AG20443 (cell line): ENCODE data around the gene IL17RD.
"Not testable (repeated sequence)": the region's sequence is repeated elsewhere in the genome, so short reads cannot be mapped to it uniquely, and the experiment has no call there.

Experiments used
- DNase-seq: peaks from one replicate; pipeline ENCODE4 v3.0.0; 2012; ENCODE audit warnings: low spot score, mixed read lengths

IL17RD gene

DNA sequence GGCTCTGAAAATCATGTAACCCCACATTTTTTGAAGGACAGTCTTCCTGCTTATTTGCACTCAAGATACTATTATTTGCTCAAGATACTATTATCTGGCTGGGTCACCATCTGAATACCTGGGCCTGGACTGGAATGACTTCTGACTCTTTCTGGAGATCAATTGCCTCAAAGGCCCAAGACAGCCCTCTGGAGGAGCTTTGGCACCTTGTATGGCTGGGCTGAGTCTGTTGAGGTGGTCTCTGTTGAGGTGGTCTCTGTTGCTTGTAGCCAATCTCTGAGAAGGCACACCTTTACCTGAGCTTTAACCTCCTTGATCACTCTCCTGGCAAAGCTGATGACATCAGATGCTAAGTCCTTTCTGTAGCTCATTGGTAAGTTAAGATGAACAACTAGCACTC, 71.7 kb downstream of the IL17RD start:
- no peak for DNase-seq

DNA sequence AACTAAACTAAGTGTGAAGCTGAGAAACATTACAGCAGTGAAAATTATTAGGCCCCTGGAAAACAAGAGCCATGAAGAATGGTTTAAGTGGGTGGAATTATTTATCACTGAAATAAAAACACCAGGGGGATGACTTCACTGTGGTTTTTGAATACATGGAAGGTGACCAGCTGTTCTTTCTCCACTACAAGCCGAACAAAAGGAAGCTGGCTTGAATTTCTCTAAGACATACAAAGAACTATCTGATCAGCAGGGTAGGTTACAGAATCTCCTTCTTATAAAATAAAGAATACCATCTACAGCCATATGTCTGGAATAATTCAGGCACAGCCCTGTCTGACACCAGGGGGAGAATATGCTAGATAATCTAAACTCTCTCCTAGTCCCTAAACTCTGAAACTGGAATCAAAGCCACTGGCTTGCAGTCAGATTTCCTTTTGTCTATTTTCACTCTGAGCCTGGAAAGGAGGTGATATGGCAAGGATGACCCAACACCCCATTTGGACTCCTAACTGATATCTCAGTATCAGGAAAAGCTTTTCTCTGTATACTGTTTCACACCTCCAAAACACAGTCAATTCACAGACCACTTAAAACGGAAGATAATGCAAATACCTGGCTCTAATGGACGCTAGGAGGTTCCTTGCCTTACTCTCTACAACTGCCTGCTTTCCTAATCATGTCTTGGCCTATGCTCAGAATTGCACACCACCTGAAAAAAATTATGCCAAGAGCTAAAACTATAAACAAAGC, 73.5 kb downstream of the IL17RD start:
- peak; percentile 32 for DNase-seq

DNA sequence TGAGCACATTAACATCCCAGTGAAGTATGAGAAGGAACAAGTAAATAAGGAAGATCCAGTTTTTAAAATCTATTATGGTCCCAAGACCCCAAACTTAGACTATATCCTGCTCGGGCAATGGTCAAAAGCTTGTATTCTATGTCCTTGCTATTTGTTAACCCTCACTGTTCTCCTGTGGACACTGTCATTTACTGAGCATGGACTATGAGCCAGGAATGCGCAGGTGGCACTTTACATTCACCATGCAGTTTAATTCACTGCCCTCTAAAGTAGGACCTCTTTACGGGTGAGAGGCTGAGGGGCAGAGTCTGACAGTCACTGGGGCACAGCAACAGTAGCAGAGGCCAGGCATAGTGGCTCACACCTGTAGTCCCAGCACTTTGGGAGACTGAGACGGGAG, 76.1 kb downstream of the IL17RD start:
- no peak for DNase-seq

DNA sequence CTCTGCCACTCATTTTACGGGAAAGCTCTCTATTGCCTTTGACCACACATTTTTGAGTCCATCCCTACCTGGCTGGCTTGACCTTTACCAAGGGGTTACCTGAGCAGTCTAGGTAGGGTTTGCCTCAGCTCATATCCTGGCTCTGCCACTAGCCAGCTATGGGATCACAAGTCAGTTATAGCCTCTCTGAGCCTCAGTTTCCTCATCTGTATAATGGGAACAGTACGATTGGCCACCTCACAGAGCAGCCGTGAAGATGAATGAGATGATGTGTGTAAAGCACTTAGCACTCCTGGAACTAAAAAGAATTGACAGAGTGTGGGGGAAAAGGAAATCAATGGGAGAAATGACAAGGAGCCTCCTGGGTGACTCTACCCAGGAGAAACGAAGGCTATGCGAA, 76.7 kb downstream of the IL17RD start:
- DNase-seq: no peak

DNA sequence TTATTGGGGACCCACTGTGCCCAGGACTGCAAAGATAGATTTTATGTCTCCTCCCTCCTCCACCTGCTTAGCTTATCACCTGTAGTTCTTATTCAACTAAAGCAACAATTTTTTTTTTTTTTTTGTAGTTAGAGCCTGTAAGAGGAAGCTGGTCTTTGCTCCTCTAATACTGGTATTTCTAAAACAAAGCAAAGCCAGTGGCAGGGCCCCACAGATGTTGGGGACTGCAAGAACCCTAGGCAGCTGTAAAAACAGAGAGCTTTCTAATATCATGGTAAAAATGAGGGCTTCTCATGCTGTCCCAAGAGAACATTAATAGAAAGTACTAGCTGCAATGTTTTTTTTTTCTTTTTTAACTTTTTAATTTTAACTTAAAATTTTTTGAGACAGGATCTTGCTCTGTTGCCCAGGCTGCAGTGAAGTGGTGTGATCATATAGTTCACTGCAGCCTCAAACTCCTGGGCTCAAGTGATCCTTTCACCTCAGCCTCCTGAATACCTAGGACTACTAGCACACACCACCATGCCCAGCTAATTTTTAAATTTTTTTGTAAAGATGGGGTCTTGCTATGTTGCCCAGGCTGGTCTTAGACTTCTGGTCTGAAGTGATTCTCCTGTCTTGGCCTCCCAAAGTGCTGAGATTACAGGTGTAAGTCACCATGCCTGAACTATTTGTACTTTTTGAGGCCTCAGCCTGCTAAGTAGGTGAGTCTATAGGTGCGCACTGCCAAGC, 77.6 kb downstream of the IL17RD start:
- no peak for DNase-seq

DNA sequence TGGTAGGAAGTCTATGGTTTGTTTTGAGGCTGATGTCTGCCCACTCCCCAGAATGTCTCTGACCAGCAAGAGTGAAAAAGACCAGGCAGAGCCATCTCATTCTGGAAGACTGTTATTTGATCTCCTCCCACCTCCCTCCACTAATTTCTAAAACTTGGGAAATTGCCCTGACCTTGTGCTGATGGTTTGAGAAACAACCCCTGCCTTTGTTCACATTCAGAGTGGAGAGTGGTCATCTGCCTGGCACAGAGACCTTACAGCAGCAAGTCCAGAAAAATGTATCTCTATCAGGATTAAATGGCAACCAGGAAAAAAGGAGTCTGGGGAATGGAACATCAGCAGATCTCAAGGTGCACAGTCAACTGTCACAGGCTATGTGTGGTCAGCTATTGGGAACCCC, 79.0 kb downstream of the IL17RD start:
- no peak for DNase-seq

DNA sequence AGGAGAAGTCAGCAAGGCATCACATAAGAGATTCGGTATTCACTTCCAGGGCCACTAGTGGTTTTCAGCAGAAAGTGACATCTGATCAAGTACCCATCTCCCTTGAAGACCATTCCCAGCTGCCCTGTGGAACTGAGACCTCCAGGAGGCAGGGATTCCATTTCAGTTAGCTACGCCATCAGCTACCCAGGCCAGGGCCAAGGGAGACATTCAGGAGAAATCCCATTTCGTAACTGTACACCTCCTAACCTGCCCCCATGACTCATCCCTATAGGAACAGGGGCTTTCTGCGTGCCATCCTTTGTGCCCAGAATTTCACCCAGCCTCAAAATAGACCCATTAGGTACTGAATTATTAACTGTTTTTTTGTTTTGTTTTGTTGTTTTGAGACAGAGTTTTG, 79.9 kb downstream of the IL17RD start:
- DNase-seq: no peak

DNA sequence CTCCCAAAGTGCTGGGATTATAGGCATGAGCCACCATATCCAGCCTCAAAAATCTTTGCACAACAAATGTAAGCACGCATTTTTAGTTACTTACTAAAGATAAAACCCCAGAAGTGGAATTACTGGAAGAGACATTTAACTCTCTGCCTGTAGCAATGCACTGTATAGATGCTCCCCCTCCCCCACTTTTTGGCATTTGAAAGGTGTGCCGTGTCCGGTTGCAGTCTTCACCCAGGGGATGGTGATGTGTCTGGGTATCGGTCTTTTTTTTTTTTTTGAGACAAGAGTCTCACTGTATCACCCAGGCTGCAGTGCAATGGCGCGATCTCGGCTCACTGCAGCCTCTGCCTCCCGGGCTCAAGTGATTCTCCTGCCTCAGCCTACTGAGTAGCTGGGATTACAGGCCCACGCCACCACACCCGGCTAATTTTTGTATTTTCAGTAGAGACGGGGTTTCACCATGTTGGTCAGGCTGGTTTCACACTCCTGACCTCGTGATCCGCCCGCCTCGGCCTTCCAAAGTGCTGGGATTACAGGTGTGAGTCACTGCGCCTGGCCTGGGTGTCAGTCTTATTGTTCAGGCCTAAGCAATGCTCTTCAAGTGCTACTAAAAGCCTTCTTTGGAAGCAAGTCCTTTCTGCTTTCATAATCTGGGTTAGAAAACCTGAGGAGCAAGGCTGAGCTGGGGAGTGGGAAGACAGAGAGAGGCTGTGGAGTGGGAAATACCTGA, 81.7 kb downstream of the IL17RD start:
- not testable (repeated sequence) for DNase-seq

DNA sequence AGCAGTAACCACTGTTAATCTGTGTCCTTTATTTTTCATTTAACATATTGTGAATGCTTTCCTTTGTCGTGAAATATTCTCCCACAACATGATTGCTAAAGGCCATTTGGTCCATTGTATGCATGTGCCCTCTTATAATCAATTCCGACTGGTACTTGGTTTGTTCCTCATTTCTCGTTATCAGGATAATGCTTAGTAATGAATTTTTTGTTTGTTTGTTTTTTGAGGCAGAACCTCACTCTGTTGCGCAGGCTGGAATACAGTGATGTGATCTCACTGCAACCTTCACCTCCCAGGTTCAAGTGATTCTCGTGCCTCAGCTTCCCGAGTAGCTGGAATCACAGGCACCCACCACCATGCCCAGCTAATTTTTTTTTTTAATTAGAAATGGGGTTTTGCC, 82.7 kb downstream of the IL17RD start:
- DNase-seq: no peak

DNA sequence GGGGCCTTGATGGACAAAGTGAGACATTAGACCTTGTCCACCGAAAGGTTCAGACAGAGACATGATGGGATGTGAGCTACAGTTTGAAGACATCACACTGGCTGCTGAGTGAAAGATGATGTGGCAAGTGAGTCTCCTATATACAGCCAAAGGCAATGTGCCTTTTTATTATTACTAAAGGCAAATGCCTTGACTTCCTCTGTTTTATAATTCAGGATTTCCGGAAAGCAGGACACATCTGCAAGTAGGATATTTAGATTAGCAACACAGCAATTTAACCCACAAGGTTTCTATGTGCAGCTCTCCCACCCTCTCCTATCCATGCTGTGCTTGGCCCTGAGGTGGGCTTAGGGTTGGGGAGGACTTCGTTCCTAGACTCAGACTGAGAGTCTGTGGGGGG, 84.0 kb downstream of the IL17RD start:
- DNase-seq: no peak

DNA sequence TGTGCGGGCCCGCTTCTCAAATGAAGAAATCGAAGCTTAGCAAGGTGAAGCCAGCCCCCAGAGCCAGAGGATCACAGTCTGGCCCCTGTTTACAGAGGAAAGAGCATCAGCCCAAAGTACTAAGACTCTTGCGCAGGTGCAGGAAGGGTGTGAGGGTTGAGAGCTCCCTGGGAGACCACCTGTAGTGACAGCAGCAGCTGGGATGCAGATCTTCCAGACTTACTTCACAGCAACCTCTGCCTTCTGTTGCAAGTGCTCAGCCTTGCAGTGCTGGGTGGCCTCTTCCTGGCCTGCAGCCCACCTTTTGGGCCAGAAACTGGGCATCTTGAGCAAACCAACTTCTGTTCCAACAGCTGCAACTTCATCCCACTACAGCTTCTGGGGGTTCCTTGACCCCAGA, 85.0 kb downstream of the IL17RD start:
- DNase-seq: no peak

DNA sequence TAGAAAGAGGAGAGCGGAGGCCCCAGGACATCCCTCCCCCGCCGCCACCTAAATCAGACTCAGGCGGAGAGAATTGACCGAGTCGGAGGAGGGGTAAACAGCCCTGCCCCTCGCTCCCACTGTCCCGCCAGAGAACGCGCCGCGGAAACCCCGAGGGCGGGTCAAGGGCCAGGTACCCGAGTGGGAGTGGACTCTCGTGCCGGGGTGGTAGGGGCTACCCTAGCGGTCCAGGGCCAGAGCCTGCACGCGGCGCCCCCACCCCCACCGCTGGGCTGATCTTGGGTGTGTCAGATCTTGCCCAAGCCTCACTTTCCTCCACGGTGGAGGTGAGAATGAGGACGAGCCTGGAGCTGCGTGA, 85.7 kb downstream of the IL17RD start:
- DNase-seq: peak; percentile 21

DNA sequence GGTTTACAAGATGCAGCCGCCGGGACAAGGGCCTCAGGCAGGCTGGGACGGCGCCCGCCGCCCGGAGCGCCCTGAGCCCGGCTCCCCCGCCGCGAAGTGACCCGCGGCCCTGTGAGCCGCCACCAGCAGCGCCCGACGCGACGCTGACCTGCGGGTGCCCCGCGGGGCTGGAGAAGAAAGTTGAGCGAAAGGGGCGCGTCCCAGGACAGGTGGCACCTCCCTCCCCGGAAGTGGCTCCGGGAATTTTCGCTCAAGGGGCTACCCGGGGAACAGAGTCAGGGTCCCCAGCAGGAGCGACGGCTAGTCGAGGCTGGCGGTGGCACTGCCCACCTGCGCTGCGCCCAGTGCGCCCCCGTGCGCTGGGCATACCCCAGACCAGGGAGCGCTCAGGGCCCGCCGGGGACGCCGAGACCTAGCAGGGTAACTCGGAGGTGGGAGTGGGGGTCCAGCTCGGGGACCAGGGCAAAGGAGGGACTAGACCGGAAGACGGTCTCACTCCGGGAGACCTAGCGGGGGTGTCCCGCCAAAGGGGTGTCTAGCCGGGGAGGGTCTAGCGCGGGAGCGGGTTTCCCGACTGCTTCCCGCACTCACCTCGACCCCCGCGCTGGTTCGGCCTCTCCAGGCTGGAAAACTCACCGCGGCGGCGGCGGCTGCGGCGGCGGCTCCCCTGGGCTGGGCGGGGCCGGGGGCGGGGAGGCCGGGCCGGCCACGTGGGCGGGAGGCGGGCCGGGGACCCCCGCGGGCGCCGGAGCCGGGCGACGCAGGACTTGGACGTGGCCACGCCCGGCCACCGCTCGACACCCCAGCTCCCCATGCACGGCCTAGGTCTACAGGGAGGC, 86.3 kb downstream of the IL17RD start:
- peak; percentile 79 for DNase-seq

DNA sequence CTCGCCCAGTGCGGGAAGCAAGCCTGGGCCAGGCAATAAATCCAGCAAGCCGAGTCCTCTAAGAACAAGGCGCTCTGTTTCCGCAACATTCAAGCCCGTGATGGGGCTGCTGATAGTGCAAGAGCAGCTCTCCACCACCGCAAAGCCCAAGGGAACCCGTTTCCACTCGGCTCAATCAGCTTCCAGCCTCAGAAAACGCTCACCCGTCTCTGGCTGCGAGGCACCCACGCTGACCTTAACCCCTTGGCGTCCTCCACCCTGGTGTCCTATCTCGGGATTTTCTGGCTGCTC, 86.9 kb downstream of the IL17RD start:
- peak; percentile 49 for DNase-seq

DNA sequence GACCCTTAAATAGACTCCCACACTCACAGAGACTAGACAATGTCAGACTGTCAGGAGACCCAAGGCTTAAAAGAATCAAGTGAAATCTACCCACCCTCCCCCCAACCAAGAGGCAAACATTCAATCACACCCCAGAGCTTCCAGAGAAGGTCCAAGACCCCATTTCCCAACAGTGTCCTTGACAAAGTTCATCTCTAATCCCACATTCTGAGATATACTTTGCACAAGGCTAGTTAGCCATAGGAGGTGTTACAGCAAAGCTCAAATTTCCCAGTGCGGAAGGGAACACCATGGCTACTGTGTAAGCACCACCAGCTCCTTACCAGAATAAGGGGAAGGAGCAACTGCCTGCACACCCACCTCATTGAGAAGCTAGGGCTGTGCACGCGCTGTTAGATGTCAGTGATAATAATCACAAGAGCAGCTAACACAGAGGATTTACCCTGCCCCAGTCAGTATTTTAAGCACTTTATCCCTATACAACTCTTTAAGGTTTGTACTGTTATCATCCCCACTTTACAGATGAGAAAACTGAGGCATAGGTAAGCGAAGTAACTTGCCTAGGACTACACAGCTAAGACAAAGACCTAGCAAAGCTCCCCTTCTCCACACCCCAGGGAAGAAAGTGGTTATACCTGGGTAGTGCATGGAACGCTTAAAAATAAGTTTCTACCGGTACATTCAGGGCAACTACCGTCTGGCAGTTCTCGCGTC, 87.4 kb downstream of the IL17RD start:
- no peak for DNase-seq

DNA sequence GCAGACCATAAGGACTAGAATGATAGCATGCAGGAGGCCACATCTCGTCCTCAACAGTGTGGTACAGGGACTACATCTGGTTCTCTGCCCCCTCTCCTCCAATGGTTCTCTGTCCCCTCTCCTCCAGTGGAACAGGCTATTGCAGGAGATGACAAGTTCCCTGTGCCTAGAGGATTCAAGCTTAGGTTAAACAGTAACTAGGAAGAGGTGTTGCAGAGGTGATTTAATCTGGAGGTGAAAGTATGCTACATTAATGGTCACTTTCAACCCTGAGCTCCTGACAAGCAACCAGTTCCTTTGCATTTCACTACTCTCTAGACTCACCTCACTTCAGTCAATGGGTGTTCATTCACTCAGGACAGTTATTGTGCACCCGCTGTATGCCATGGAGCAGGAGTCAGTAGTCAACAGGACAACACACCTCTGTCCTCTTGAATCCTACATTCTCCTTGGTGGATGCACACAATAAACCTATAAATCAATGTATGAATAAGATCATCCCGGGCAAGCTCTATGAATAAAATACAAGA, 88.7 kb downstream of the IL17RD start:
- DNase-seq: no peak

DNA sequence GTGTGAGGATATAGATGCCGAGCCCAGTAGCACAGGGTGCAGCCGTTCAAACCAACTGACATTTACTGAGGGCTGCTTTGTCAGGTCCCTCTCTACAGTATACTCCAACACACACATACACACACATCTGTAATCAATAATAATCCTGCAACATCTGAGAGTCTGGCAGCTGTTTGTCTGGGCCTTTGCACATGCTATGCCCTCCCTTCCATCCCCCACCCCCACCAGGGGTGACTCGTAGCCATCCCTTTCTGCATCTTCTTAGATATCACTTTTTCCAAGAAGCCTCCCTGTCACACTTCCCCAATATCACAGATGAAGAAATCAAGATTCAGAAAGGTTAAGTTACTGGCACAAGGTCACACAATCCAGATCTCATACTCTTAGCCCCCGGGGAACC, 91.0 kb downstream of the IL17RD start:
- no peak for DNase-seq

DNA sequence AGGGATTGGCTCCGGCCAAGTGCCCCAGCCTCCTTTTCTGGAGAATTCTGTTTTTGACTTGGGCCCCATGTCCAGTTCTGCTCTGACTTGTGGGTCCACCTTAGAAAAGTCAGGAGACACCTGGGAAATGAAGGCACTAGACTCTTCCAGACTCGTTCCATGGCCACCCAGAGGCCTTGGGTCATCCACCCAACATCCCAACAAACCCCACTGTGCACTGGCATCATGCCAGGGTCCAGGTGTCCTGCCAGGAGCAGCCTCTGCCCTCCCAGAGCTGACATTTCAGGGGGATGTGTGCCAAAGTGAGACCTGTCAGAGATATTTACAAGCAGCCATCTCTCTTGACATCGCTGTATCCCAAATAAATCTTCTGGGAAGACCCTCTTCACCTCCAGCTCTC, 91.5 kb downstream of the IL17RD start:
- no peak for DNase-seq

DNA sequence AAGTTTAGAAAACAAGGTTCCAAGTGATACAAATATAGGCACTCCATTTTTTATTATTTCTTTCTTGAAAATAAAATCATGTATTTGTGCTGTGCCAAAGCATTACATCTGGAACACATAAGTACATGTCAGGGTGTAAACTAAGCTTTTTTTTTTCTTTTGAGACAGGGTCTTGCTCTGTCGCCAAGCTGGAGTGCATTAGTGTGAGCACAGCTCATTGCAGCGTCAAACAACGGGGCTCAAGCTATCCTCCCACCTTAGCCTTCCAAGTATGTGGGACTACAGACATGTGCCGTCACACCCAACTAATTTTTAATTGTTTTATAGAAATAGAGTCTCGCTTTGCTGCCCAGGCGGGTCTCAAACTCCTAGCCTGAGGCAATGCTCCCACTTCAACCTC, 95.7 kb downstream of the IL17RD start:
- DNase-seq: no peak

DNA sequence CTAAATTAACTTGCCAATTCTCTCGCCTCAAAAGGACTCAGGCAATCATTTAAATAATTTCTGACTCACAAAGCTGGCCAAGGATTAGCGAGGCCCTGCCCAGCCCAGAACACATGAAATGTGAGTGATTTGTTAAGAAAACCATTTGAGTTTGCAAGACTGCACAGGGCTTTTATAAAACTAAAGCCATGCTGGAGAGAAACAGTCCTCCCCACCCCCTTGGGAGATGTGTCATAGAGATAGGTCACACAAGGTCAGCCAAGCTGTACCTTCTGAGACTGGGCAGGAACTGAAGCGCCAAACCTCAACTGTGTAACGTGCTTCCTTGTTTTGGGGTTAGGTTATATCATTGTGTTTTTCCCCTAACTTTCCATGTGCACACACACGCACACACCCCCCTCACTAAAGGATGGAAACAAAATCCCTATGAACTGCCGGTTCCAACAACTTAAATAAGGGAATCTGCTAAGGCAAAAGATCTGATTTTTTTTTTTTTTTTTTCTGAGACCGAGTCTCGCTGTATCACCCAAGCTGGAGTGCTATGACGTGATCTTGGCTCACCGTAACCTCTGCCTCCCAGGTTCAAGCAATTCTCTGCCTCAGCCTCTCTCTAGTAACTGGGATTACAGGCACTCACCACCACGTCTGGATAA, 96.6 kb downstream of the IL17RD start:
- DNase-seq: peak; percentile 84

DNA sequence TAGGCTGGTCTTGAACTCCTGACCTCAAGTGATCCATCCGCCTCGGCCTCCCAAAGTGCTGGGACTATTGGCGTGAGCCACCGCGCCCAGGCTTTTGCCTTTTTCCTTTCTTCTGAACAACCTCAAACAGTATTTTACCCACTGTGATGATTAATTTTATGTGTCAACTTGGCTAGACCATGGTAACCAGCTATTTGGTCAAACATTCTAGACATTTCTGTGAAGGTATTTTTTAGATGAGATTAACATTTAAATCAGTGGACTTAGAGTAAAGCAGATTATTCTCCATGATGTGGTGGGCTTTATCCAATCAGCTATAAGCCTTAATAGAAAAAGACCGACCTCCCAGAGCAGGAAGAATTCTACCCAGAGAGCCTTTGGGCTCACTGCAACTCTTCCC, 98.7 kb downstream of the IL17RD start:
- DNase-seq: no peak
